NCI-H2081 treated with DMSO at 0.1 percent for 48 hours (cell line): ENCODE results near the gene MS4A10.

ENCODE experiments used
- DNase-seq: peaks from one replicate; lab custom pipeline; 2025; lab: John Stamatoyannopoulos, UW

The MS4A10 gene

DNA sequence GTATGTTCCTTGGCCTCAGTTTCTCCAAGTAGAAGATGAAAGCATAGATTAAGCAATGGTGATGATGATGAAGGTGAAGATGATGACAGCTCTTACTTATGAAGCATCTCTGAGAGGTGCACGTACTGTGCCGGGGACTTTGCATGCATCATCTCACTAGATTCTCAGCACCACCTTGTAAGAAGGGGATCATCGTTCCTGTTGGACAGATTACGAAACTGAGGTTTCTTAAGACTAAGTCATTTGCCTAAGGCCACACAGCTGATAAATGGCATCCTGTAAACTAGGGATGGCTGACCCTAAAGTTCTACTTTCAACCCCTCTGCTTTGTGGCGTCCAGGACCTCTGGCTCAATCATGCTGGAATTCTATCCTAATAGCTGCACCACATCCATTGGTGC is 19.8 kb upstream of the MS4A10 start:
- no peak for DNase-seq

DNA sequence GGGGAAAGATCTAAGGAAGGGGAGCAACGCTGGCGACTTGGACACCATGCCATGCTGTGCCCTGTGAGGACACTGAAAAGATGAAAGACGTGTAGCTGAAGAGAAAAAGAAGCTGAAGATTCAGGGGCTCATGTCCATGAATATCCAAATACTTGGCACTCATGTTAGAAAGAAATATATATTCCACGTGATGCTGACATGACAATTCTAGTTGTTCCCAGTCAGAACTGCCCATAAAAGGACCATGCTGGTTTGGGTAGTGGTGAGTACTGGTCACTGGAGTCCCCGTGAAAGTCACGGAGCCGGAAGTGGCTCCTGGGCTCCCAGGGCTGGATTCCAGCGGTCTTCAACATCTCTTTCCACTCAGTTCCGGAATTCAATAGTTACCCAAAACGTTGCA is 18.6 kb upstream of the MS4A10 start:
- DNase-seq: no peak

DNA sequence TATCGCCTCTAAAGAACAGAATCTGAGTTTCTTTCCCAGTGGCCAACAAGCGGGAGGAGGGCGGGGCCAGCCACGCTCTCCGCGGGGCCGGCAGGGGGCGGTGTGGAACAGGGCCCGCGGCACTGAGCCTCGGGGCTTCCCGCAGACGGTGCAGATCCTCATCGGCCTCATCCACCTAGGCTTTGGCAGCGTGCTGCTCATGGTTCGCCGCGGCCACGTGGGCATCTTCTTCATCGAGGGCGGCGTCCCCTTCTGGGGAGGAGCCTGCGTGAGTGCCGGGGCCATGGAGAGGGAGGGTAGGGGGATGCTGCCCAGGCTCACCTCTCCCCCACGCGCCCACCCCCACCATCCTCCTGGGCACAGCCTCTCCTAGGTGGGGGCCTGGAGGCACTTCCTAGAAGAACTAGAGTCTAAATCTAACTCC is 17.7 kb upstream of the MS4A10 start:
- DNase-seq: no peak

DNA sequence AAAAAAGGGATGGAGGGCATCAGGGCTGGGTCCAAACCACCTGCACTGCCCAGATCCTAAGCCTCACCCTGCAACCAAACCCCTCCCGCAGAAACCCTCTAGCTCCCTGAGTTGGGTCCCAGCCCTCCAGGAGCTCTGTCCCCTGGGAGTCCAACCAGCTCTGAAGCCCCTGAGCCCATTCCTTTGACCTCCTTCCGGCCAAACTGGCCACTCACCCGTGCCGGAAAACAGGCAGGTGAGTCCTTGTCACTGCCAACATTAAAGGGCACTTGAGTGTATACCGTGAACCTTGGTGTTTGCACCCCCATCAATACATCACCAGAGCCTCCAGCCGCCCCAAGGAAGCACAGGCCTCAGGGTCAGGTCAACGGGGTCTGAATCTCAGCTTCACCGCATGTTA is 16.9 kb upstream of the MS4A10 start:
- DNase-seq: no peak

DNA sequence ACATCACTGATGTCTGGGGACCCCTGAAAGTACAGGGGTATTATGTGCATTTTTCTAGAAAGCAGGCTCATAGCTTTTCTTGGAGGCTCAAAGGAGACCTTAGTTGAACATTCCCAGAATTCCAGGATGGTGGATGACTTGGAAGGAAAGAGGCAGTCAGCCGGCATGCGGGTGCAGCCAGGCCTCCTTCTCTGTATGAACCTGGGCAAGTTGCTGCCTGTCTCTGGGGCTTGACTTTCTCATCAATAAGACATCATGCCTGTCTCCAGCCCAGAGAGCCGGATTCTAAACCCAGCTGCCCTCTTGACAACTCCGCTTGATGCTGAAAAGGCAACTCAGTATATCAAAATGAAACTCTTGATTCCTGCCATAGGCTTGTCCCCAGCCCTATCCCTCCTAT is 15.9 kb upstream of the MS4A10 start:
- no peak for DNase-seq

DNA sequence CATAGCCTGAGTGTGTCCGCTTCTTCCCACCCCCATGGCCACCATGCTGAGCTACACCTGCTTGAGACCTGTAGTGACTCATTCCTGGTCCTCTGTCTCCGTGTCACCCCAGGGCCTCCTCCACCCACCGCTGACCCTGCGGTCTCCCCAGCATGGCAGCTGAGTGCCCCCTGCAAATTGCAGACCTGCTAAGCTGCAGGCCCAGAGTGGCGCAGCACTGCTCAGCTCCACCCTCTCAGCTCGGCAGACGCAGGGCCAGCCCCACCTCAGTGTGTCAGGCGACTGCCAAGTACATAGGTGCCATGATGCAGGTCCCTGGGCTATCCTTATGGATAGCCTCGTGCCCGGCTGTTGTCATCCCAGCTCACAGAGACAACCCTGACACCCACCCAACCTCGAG is 15.3 kb upstream of the MS4A10 start:
- DNase-seq: no peak

DNA sequence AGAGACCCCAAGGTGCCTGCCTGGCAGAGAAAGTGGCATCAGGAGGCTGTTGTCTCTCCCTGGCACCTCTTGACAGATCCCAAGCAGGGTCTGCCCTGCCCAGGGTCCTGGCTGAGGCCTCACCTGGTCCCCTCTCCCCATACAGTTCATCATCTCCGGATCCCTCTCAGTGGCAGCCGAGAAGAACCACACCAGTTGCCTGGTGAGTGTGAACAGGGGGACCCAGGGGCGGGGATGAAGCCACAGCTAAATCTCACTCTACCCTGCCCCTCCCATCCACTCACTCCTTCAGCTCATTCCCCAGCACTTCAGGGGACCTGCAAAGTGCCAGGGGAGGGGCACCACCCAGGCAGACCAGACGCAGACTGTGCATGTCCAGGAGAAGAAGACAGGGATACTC is 14.0 kb upstream of the MS4A10 start:
- DNase-seq: no peak

DNA sequence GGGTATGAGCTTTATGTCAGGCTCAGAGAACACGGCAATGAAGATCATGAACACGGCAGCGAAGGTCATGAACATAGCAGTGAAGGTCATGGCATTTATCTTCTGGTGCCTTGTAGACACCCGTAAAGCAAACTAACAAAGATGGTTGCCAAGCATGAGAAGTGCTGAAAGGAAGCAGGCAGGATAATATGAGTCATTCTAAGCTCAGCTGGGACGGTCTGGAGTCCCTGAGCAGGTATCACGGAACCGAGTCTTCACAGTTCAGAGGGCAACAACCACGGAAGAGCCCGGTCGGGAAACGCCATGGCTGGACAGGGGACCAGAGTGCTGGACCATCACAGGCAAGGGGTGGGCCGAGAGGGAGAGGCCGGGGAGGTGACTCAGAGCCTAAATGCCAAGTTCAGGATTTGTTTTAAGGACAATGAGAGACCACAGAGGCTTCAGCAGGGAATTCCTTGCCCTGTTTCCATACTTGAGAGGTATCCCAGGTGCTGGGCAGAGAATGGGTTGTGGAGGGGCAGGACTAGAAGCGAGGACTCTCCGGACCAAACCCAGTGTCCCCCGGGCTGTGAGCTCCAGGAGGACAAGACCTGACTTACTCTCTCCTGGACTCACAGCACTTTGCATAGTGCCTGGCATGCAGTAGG is 13.1 kb upstream of the MS4A10 start:
- DNase-seq: no peak

DNA sequence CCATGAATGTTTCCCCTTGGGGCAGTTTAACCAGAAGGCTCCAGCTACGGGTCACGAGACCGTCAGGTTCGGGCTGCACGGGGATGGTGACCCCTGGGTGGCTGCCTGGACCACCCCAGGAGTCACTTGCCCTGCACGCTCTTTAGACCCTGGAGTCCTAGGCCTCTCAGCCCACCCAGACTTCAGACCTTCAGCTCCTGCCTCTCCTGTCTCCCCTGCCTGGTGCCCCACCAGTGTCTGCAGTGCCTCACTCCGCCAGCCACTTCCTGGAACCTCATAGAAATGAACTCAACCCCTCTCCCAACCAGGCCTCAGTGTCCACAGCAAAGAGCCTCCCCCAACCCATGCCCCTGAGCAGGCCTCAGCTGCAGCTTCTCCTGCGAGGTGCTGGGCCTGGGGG is 12.5 kb upstream of the MS4A10 start:
- DNase-seq: no peak

DNA sequence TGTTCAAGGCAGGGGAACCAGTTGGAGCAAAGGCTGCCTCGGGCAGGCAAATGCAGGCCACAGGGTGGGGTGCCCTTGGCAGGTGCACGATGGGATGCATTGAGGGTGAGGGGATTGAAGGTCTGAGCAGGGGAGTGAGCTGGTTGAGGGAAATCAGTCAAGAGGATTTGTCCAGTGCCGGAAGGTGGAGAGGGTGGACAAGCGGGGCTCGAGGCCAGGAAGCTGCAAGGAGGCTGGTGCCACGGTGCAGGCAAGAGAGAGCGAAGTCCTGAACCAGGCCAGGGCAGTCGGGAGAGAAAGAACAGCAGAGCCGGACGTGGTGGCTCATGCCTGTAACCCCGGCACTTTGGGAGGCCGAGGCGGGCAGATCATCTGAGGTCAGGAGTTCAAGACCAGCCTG is 10.4 kb upstream of the MS4A10 start:
- DNase-seq: no peak

DNA sequence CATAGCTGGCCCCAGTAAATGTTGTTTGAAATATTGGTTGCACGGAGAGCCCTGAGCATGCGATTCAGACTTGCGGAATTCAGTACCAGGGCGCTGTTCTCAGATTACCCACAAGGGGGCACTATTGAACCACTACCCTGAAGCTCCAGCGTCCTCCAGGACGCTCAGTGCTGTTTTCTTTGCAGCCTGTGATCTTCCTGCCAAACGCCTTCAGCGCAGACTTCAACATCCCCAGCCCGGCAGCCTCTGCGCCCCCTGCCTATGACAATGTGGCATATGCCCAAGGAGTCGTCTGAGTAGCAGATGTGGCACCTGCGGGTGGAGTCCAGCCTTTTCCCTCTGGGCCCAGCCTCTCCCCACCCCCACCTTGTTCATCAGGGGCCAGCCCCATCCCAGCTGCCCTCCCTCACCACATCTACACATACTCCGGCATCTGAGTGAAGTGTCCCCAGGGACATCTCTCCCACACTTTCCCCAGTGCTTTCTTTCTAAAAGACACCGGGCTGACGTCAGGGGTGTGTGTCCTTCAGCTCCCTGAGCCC is 9.6 kb upstream of the MS4A10 start:
- DNase-seq: peak; percentile 68

DNA sequence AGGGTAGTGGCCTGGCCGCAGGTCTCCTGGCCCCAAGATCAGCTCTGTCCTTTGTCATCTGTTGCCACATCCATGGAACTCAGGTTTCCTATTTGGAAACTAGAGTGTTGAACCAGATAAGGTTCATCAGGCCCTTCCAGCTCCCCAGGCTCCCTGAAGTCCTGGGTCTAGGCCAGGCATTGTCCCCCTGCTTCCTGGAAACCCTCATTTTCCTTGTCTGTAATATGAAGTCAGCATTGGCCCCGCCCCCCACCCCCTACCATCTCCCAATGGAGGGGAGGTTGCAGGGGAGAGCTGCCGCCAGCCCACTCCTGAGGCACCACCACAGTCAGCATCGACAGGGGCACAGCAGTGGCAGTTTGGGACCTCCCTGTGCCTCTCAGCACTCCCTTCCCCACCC is 9.0 kb upstream of the MS4A10 start:
- no peak for DNase-seq

DNA sequence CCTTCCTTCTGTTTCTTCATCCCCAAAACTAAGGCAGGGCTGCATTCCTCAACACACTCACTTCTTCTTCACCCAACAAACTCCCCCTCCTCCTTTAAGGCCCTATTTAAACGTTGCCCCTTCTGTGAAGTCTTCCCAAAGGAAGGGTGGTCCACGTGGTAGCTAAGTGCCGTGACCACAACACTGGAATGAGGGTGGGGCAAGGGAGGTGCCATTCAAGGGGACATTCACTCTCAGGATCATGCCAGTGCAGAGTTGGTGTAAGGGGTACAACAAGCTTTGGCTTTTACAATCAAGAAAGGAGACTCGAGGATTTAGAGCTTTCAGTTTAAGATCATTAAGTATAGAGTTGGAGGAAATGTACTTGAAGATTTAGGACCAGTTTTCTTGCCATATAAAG is 8.0 kb upstream of the MS4A10 start:
- DNase-seq: no peak

DNA sequence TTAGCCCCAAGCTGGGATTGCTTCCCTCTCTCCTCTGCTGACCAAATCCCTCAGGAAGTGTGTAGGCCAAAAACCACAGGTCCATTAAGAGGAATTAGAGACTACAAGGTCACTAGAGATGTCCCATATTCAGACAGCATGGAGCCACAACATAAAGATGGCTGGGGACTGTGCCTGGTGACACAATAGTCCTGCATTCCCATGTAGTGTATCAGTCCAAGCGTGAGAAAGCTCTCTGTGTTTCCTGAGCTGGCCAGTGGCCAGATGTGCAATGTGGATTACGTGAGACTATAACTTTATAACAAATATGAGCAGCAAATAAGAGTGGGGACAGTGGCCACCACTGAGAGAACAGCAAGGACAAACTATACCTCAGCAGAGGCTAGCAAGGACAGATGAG is 7.6 kb upstream of the MS4A10 start:
- DNase-seq: no peak

DNA sequence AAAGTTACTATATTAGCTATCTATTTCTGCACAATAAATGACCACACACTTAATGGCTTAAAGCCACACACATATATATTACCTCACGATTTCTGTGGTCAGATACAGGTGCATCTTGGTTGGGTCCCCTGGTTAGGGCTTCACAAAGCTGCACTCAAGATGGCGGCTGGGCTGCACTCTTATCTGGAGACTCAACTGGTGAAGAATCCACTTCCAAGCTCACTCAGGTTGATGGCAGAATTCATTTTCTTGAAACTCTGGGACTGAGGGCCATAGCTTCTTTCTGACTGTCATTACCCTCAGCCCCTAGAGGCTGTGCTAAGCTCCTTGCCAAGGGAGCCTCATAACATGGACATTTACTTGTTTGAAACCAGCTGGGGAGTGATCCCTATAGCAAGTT is 5.1 kb upstream of the MS4A10 start:
- no peak for DNase-seq

DNA sequence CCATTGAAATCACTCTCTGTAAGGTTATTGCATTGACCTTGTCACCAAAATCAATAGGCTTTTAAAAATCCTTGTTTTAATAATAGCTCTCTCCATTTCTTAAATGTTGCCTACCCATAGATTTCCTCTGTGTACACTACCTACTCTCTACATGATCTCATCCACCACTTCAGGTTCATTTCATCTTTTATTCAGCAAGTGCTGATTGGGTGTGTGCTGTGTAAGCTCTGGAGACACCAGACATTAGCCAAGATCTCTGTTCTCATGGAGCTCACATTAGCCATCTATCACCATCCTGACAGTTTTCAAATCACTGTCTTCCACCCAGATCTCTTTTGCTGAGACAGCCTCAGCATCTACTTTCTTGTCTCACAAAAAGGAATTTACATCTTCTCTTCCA is 4.4 kb upstream of the MS4A10 start:
- DNase-seq: no peak

DNA sequence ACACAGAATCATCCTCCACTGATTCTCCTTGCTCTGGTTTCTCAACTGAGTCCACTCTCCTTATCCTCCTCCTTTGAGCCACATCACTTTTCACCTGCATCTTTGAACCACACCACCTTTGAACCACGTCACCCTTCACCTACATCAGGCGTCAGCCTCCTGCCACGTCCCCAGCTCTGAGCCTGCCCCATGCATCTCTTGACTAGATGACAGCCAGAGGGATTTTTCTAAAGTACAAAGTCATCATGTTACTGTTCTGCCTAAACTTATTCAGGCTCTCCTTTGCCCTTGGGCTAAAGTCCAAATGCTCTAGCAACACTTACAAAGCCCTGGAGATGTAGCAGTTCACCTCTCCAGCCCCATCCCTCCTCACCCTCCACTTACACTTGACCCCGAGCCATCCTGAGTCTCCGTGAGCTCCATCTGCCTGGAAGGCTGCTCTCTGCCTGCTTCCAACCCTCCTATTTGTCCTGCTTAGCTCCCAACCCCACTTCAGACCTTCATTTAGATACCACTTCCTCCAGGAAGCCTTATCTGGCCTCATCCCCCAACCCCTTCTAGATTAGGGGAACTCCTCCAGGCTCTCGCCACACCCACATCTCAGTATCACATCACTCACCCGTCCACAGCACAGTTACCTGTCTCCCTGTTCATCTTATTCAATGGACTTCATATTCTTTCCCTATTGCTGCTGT is 3.7 kb upstream of the MS4A10 start:
- no peak for DNase-seq

DNA sequence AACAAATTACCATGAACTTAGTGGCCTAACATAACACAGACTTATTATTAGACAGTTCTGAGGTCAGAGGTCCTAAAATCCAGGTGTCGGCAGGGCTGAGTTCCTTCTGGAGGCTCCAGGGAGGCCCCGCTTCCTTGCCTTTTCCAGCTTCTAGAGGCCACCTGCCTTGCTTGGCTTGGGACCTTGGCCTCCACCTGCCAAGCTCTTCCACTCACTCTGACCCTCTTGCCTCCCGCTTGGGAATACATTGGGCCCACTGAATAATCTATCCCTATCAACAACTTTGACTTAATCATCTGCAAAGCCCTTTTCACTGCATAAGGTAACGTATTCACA is 3.2 kb upstream of the MS4A10 start:
- no peak for DNase-seq

DNA sequence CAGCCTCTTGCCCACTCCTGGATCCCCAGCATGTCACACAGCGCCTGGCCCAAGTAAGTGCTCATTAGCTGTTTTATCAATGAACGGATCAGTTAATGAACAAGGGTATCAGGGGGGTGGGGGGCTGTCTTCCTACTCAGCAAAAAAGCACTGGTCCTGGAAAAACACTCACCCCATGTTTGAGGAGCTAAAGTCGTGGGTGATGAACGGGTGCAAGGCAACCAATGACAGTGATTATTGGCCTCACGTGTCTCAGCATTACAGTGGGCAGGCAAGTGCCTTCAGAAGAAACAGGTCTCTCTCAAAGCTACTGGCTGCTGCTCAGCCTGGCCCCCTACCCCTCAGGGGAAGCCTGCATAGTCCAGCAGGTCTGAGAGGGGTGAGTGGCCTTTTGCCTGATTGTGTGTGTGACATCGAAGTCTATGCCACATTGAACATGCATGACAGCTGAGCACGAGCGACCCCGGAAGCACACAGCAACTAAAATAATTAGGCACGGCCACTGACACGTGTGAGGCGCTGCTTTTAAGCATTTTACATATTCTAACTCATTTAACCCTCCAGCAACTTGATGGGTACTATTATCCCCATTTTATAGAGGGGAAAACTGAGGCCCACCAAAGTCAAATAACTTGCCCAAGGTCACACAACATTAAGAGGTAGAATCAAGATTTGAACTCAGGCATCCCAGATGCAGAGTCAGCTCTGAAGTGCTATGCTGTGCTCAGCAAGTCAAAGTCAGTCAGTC is 2.6 kb upstream of the MS4A10 start:
- DNase-seq: no peak

DNA sequence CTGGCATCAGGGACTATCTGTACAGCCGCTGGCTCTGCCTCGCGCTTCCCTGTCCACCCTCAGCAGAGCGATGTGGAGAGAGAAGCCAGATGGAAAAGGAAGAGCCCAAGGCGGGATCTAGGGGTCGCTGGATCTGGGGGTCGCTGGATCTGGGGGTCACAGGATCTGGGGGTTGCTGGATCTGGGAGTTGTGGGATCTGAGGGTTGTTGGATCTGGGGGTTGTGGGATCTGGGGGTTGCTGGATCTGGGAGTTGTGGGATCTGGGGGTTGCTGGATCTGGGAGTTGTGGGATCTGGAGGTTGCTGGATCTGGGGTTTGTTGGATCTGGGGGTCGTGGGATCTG is 2.0 kb upstream of the MS4A10 start:
- DNase-seq: no peak

DNA sequence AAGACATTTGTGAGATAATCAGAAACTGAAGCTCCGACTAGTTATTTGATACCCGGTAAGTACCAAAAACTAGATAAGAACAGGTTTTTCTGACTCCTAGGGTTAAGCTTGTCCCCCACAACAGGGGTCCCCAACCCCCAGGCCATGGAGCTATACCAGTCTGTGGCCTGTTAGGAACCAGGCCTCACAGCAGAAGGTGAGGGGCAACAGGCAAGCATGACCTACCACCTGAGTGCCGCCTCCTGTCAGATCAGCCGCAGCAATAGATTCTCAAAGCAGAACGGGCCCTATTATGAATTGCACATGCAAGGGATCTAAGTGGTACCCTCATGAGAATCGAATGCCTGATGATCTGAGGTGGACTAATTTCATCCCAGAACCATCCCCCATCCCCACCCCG is 1.2 kb upstream of the MS4A10 start:
- DNase-seq: no peak

DNA sequence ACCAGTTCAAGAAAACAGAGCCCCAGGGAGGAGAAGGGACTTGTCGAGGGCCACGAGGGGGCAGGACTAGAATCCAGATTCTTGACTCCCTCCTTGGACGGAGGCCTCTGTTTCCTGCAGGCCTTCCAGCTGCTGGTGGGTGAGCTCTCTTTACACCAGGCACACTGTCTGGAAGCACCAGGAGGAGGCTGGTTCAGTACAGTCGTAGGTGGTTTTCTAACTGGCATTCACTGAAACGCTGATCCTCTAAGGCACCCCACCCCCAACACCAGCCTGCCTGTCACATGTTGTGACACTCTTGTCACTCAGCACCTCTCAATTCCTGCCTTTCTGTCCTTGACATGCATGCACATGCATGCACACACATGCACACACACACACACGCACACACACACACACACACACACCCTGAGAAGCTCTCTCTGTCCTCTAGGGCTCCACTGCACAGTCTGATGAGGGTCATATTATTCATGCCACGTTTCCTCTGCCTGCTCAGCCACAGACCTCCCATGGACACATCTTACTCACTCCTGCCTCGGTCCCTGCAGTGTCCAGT is 751 bp downstream of the MS4A10 start:
- DNase-seq: no peak
